ENCODE results near the gene ABRACL. TPM values are rescaled to one million over a fixed set of nuclear protein-coding genes. Genes with fewer than 3 reads are reported as not detected.
A peak's percentile ranks its signal among the peaks of the same experiment; 100 is the strongest.

Gene ABRACL, protein sequence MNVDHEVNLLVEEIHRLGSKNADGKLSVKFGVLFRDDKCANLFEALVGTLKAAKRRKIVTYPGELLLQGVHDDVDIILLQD
- total RNA-seq: 60.6 to 63.0 TPM (median 60.9 TPM) in 3 replicates

DNA sequence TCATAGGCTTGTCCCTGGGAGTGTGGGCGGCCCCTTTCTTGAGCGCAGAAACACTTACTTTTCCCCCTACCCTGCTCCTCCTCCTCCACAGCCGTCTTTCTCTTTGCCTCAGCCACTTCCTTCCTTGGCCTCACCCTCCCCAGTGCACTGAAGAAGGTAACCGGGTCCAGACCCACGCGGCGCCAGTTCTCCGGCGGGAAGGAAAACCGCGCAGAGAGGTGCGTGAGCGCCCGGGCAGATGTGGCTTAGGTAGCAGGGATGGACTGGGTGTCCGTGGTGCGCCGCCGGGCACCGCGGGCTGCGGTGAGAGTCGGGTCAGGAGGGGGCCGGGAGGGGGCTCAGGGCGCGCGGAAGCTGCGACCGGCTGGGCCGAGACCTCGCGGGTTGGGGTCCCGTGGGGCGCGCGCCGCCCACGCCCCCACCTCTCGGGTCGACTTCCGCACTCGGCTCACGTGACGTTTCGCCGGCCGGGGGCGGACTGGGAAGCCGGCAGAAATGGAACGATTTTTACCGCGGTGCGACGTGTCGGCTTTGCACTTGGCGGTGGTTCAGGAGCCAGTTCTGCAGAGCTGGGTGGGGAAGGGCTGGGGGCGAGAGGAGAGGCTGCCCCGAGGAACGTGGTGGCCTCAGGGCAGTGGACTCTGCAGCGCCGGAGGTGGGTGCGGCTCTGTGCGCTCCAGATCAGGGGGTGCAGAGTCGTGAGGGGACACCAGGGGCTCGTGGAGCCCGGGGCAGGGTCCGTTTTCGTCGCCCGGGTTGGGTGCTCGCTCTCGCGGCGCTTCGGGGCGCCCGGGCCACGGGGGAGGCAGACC lies at the start of gene ABRACL:
Gene ABRACL (plus strand): TSS at position 88 of the 812 bp plus-strand sequence. CDS start 5,416 bp downstream, outside the sequence.
- Mint-ChIP-seq H3K27me3 (ENCODE audit: low read depth) (no peaks in the 10 kb centered on the region), H3K4me3 (peak within 1 kb of the TSS; percentile 89), H3K4me1 (peaks cover 24% of the 10 kb centered on the region), H3K9me3 (no peaks in the 10 kb centered on the region), H3K27ac (peak within 1 kb of the TSS; percentile 96), H3K36me3 (no peaks in the 10 kb centered on the region)
- TF ChIP-seq, protein P1, sequence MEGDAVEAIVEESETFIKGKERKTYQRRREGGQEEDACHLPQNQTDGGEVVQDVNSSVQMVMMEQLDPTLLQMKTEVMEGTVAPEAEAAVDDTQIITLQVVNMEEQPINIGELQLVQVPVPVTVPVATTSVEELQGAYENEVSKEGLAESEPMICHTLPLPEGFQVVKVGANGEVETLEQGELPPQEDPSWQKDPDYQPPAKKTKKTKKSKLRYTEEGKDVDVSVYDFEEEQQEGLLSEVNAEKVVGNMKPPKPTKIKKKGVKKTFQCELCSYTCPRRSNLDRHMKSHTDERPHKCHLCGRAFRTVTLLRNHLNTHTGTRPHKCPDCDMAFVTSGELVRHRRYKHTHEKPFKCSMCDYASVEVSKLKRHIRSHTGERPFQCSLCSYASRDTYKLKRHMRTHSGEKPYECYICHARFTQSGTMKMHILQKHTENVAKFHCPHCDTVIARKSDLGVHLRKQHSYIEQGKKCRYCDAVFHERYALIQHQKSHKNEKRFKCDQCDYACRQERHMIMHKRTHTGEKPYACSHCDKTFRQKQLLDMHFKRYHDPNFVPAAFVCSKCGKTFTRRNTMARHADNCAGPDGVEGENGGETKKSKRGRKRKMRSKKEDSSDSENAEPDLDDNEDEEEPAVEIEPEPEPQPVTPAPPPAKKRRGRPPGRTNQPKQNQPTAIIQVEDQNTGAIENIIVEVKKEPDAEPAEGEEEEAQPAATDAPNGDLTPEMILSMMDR (IDR thresholded peaks at IDR 0.05; ENCODE audit: unreplicated experiment): no peak
- peak; percentile 37 to 66 for DNase-seq (ENCODE audit: low spot score in 2 of 2, unreplicated experiment in 2 of 2)

DNA sequence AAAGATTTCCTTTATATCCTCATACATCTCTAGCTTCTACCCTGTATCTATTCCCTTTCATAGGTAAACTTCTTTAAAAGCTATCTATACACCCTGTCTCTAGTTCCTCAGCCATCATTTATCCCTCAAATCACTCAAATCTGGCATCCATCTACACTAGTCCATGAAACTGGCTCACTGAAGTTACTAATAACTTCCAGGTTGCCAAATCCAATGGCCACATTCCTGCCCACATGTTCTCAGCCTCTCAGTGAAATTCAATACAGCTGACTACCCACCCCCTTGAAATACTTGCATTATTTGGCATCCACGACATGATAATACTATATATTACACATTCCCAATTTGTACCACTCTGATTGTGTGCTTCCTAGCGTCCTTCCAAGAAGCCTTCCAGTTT lies 49.2 kb upstream of the ABRACL start:
- H3K36me3 Mint-ChIP-seq: no peaks in the 10 kb centered on the region
- TF ChIP-seq, protein P1 (IDR thresholded peaks at IDR 0.05; ENCODE audit: unreplicated experiment): no peak
- no peaks in the 10 kb centered on the region for H3K9me3 Mint-ChIP-seq
- DNase-seq (ENCODE audit: low spot score in 2 of 2, unreplicated experiment in 2 of 2): no peak
- no peak overlapping the region for H3K4me3 Mint-ChIP-seq
- H3K4me1 Mint-ChIP-seq: peaks cover 25% of the 10 kb centered on the region
- H3K27me3 Mint-ChIP-seq (ENCODE audit: low read depth): no peaks in the 10 kb centered on the region
- no peak overlapping the region for H3K27ac Mint-ChIP-seq

DNA sequence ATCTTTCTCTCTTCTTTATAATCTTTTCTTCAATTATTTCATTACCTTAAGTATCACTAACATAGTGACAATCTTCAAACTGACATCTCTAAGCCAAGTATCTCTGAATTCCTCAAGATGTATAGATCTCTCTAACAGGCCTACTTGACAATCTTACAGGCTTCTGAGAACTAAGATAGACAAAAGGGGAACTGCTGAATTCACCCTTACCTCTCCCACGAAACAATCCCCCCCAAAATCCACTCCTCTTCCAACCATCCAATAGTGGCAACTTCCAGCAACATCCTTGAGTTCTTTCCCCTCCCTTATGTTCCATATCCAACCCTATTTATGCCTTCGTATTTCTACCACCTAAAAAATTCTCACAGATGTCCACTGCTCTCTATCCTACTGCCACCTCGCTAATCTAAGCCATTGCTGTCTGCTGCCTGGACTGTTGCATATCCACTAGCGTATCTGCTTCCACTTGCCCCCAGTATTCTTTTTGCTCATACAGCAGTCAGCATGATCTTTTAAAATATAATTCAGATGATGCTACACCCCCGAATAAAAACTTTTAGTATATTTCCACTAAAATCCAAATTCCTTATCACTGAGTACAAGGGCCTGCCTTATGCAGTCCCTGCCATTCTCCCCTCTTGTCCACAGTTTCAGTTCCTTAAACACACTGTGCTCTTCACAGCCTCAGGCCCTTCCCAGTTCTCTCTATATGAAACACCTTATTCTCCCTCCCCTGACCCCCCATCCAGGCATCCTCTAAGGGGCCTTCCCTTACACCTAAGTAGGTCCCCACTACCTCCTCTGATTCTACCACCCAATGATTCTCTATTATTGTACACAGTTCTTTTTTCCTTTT lies 48.5 kb upstream of the ABRACL start:
- no peak overlapping the region for H3K27ac Mint-ChIP-seq
- H3K9me3 Mint-ChIP-seq: no peaks in the 10 kb centered on the region
- DNase-seq (ENCODE audit: low spot score in 2 of 2, unreplicated experiment in 2 of 2): no peak
- H3K27me3 Mint-ChIP-seq (ENCODE audit: low read depth): no peaks in the 10 kb centered on the region
- TF ChIP-seq, protein P1 (IDR thresholded peaks at IDR 0.05; ENCODE audit: unreplicated experiment): no peak
- H3K4me3 Mint-ChIP-seq: no peak overlapping the region
- H3K36me3 Mint-ChIP-seq: no peaks in the 10 kb centered on the region
- H3K4me1 Mint-ChIP-seq: peaks cover 23% of the 10 kb centered on the region

DNA sequence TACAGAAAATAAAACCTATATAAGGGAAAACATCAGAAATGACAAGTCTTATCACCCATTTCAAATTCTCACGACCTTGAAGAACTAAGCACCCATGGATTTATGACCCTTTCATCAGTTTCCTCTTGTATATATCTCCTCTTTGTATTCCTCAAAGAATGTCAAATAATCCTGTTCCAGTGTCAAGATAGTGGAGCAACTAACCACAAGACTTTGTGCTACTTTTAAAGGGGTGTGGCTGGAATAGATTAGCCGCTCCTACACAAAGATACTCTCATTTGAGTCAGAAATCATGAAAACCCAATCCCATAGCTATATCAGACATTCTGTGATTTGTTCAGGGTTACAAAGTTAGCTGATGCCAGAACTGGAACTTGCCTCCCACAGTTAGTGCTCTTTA lies 47.1 kb upstream of the ABRACL start:
- TF ChIP-seq, protein P1 (IDR thresholded peaks at IDR 0.05; ENCODE audit: unreplicated experiment): no peak
- Mint-ChIP-seq H3K4me1 (peaks cover 21% of the 10 kb centered on the region), H3K36me3 (no peaks in the 10 kb centered on the region), H3K4me3 (no peak overlapping the region), H3K27ac (no peak overlapping the region), H3K27me3 (ENCODE audit: low read depth) (no peaks in the 10 kb centered on the region), H3K9me3 (no peaks in the 10 kb centered on the region)
- no peak for DNase-seq (ENCODE audit: low spot score in 2 of 2, unreplicated experiment in 2 of 2)

DNA sequence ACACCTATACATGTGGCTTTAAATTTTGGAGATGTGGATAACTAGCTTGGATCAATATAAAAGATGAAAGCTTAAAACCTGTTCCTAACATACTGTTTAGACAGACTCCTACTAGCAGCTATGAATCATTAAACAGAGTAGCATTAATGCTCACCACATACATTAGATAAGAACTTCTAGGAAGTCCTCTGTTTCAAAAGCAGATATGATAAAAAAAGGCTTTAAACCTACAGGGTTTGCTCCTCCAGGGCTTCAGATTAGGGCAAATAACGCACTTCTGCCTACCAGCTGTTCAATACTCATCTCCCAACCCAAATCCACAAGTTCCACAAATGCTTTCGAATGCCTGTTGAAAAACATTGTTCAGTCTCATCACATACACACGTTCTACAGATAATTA lies 42.0 kb upstream of the ABRACL start:
- Mint-ChIP-seq H3K9me3 (no peaks in the 10 kb centered on the region), H3K4me1 (peaks cover 23% of the 10 kb centered on the region), H3K36me3 (no peaks in the 10 kb centered on the region), H3K27me3 (ENCODE audit: low read depth) (no peaks in the 10 kb centered on the region), H3K27ac (peak overlapping the region; percentile 81), H3K4me3 (no peak overlapping the region)
- DNase-seq (ENCODE audit: low spot score in 2 of 2, unreplicated experiment in 2 of 2): no peak
- TF ChIP-seq, protein P1 (IDR thresholded peaks at IDR 0.05; ENCODE audit: unreplicated experiment): no peak

Measured in mesothelial cell of epicardium (in vitro differentiated cells).